ENCODE results near the gene EFCAB14.
"Not testable (repeated sequence)": the region's sequence is repeated elsewhere in the genome, so short reads cannot be mapped to it uniquely, and the experiment has no call there.

EFCAB14 gene, protein sequence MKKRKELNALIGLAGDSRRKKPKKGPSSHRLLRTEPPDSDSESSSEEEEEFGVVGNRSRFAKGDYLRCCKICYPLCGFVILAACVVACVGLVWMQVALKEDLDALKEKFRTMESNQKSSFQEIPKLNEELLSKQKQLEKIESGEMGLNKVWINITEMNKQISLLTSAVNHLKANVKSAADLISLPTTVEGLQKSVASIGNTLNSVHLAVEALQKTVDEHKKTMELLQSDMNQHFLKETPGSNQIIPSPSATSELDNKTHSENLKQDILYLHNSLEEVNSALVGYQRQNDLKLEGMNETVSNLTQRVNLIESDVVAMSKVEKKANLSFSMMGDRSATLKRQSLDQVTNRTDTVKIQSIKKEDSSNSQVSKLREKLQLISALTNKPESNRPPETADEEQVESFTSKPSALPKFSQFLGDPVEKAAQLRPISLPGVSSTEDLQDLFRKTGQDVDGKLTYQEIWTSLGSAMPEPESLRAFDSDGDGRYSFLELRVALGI

DNA sequence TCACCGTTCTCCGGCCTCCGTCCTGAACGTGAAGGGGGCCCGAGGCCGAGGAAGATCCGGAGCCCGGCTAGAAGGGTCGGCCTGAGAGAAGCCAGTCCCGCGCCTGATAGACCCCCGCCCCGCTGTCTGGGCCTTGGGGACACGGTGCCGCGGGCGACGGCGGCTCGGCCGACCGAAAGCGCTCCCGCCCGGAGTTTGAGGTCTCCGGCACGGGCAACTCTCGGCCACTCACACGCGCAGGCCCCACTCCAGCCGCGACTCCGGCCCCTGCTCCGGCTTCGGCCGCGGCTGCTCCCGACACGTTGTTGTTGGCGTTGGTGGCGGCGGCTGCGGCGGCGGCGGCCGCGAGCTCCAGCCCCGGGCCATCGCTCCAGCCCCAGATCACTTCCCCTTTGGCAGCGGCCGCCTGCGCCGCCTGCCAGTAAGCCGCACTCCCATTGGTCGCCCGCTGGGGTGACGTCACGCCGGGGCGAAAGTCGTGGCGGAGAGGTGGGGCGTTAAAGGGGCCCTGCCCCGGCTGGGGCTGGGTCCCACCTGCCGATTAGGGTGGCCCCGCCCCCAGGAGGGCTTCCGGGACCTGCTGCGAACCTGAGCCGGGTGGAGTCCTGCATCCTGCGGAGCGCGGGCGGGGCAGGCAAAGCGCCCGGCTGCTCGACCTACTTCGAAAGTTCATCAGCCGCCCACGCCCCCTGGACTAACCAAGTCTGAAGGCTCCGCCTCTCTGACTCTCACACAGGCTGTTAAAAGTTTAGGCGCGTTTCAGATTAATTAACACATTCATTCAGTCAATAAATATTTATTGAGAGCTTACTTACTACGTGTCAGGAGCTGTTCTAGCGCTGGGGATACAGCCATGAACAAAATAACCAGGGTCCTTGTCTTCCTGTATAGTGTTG lies at the start of gene EFCAB14:
EFCAB14 (minus strand) TSS at position 388 of the 896 bp plus-strand sequence. CDS start 1,027 bp downstream, outside the sequence.
- peak; percentile 98 to 99 for DNase-seq (ENCODE audit: low read depth in 2 of 2)

DNA sequence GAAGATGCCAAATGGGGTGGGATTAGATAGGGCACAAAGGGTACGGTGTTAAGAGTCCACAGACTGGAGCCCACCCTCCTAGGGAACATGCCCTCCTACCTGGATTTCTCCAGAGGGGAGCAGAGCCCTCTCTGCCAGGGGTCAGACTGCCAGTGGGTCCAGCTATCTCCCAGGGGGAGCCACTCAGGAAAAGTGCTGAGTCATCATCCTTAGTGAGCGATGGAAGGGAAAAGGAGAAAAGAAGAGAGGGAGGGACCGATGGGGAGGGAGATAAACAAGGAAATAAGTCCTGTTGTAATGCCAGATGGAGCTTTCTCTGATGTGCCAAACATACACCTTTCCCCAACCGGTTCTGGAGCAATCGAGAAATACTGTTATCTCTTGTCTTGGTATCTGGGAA lies 49.5 kb upstream of the EFCAB14 start:
- no peak for DNase-seq (ENCODE audit: low read depth in 2 of 2)

- no peak for DNase-seq (ENCODE audit: low read depth in 2 of 2)
Observed at GRCh38 chr1:46767649-46768282, 48.9 kb upstream of the EFCAB14 start.

DNA sequence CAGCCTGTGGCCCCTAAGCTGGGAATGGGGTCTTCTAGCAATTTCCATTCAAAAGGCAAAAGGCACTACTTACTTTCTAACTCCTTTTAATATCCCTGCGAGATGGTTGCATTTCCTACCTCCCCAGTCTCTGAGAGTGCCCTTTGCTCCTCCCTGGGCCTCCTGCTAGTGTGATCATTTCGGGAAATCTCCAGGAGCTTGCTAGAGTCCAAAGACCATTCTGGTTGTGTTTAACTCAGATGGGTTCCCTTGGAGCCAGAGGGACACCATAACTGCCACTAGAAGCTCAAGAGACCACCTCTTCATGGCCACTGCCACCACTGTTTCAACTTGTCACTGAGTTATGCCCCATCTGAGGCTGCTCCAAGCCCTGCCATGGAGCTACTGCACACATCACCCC lies 45.5 kb upstream of the EFCAB14 start:
- no peak for DNase-seq (ENCODE audit: low read depth in 2 of 2)

DNA sequence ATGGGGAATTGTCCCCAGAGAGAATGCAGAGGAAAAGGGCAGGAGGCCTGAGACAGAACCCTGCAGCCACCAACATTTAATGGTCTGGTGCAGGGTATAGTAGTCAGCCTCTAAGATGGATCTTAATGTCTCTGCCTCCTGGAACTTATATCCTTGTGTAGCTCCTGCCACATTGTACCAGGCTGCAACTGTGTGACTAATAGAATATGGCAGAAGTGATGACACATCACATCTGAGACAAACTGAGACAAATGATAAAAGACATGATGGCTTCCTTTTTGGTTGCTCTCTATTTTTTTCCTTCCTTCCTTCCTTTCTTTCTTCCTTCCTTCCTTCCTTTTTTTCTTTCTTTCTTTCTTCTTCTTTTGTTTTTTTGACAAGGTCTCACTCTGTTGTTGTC lies 42.8 kb upstream of the EFCAB14 start:
- no peak for DNase-seq (ENCODE audit: low read depth in 2 of 2)

GRCh38 chr1:46760558-46761166 lies 41.7 kb upstream of the EFCAB14 start:
- no peak for DNase-seq (ENCODE audit: low read depth in 2 of 2)

DNA sequence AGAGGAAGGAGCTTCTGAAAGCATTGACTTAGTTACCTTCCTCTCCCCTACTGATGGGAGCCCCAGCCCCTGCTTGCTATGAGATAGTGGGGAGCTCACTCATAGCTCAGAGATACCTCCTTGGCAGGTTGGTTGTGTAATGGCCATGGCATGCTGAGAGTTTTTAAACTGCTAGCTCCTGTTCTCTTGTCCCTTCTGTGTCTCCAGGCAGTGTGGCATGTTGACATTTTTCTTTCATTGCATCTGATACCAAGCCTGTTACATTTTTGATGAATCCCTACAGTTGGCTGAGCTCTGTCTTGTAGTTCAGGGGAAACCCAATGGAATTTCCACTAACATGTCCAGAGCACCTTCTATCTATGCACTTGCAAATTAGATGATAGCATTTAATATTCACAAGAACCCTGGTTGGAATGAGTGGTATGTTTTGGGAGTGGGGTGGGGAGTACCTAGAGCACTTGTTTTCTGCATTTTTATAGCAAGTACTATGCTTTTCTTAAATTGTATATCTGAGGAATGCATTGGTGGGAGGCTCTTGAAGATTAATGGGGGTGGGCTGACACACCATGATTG lies 39.1 kb upstream of the EFCAB14 start:
- DNase-seq (ENCODE audit: low read depth in 2 of 2): no peak

- no peak for DNase-seq (ENCODE audit: low read depth in 2 of 2)
Observed at GRCh38 chr1:46757247-46757955, 38.5 kb upstream of the EFCAB14 start.

- no peak for DNase-seq (ENCODE audit: low read depth in 2 of 2)
Observed at GRCh38 chr1:46755121-46755520, 36.2 kb upstream of the EFCAB14 start.

DNA sequence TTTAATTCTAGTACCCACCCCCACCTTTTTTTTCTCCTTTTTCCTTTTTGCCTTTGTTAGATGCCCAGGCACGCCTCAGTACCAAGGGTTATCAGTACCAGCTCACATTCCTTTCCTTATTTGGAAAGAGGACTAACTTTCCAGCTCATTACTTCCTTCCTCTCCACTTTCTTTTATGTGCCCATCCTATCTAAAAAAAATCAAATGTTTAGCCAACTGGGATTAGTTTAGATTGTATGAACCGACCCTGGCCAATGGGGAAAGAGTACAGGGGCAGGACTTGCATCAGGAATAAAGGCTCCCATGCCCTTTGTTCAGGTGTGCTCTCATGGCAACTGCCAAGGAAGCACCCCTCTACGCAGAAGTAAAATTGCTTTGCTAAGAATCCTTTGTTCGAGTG lies 35.8 kb upstream of the EFCAB14 start:
- not testable (repeated sequence) for DNase-seq (ENCODE audit: low read depth in 2 of 2)

DNA sequence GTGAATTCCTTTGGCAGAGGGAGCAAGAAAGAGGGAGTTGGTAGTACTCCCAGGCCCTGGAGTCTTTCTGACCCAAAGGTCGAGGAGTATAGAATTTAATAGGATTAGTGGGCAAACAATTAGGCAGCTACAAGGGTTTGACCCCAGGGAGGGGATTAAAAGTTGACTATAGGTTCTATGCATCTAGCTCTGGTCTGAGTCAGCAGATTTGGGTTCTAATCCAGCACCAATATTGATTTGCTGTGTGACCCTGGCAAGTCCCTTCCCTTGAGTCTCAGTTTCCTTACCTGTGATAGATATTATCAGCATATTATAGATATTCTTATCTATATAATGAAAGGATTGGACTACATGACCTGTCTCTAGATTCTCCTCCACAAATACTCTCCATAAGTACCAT lies 35.1 kb upstream of the EFCAB14 start:
- DNase-seq (ENCODE audit: low read depth in 2 of 2): no peak

DNA sequence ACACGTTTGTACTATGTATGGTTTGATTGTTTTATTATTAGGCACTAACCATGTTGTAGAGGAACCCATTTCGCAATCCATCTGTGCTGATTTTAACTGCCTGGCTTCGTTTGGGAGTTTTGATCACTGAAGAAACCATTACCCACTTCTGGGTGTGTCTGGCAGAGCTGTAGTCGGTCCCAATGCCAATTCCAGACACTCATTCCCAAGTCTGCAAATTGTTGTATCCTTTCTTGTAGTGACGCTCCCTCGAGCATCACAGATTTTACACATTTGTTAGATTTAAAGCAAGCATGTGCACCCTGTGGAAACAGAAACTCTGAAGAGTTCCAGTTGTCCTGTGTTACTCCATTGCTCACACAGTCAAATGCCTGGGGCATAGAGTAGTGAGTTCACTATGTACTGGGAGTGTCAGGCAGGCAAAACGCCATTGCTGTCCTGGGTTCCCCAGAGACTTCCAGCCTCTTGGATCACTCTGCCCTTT lies 31.0 kb upstream of the EFCAB14 start:
- no peak for DNase-seq (ENCODE audit: low read depth in 2 of 2)

GRCh38 chr1:46749404-46749803 lies 30.5 kb upstream of the EFCAB14 start:
- no peak for DNase-seq (ENCODE audit: low read depth in 2 of 2)

DNA sequence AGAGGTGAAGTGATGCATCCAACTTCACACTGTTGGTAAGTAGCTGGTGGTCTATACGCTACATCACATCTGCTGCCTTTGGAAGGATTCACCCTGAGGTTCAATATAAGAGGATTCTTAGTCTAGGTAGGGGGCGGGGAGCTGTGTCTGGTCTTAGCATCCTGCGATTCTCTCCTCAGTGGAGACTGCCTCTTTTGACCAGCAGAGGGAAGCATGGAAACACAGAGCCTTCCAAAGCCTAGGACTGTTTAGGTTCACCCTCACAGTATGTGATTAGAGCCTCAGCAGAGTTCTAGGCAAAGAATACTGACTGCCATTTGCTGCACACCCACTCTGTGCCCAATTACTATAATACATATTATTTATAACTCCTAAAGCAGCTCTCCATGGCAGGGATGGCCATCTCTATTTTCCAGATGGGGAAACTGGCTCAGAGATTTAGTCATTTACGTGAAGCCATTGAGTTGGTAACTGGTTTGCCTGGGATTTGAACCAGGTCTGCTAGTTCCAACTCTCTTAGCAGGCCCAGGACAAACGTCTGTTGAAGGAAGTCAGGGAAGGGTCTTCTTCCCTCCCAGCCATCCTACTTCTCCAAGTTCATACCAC lies 28.9 kb upstream of the EFCAB14 start:
- no peak for DNase-seq (ENCODE audit: low read depth in 2 of 2)

DNA sequence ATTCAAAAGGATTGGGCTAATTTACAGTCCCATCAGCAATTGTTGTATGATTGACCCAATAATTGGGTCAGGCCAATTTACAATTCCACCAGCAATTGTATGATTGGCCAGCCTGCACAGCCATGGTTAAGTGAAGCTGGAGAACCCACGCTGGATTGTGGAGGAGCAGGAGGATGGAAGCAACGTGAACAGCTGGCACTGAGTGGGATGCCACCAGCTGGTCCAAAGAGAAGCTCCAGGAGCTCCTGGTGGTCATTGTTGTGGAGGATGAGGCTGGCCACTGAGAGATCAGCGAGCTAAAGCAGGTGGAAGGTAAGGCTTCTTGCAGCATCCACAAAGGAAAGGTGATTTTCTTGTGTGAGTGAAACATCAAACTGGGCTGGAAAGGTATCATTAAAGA lies 23.2 kb upstream of the EFCAB14 start:
- DNase-seq (ENCODE audit: low read depth in 2 of 2): no peak

DNA sequence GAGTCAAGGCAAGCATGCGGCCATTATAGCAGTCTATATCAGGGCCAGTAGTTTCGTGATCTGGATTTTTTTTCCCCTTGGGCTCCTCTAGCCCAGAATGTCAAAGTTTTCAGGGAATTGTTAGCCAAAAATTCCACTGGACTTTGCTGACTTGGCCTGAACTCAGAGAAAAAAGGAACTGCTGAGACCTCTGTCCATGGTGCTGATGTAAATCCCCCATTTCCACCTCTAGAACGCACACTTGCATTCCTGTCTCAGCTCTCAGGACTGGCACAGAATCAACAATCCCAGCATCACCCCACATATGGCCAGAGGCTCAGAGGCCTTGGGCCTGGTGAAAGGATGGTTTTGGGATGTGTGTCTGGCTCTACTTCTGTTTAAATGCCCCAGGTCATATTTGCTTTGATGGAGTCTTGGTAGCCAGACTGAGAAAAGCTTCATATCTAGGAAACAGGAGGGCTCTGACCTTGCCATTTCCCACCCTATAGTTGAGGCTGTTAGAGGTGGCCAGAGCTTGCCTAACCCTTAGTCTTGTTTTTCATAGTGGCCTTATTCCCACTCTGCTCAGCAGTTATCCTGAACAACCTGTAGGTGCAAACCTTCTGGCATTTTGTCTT lies 16.9 kb upstream of the EFCAB14 start:
- DNase-seq (ENCODE audit: low read depth in 2 of 2): no peak

- DNase-seq (ENCODE audit: low read depth in 2 of 2): not testable (repeated sequence)
Observed at GRCh38 chr1:46728327-46728873, 9.5 kb upstream of the EFCAB14 start.

GRCh38 chr1:46725736-46726108 lies 6.8 kb upstream of the EFCAB14 start:
- no peak for DNase-seq (ENCODE audit: low read depth in 2 of 2)

- DNase-seq (ENCODE audit: low read depth in 2 of 2): peak; percentile 17 to 28
Observed at GRCh38 chr1:46724991-46725735, 6.2 kb upstream of the EFCAB14 start.

Data from stimulated activated CD8-positive, alpha-beta memory T cell treated with anti-CD3 and anti-CD28 coated beads, Interleukin-2, amount 100 ng/mL, for 48 hours (primary cell).